Measurements from ENCODE around the gene STMN3. TPM values are rescaled to one million over a fixed set of nuclear protein-coding genes. Genes with fewer than 3 reads are reported as not detected.

The STMN3 gene
- total RNA-seq, 1 experiment from 2014 or later, result 15.8 TPM

GRCh38 chr20:63648895-63649589, 4.2 kb downstream of the STMN3 start:
- Histone ChIP-seq H3K27ac (ENCODE audit: low read length) (no peak overlapping the region), H4K20me1 (ENCODE audit: low read length) (no peaks in the 10 kb centered on the region), H3K36me3 (ENCODE audit: low read depth, low read length) (no peaks in the 10 kb centered on the region), H3K4me1 (ENCODE audit: insufficient read depth, low read length) (peaks cover 11% of the 10 kb centered on the region), H3K4me3 (ENCODE audit: low read length) (no peak overlapping the region), H3K9me3 (ENCODE audit: low read length) (no peaks in the 10 kb centered on the region), H3K4me2 (ENCODE audit: low read length) (no peak overlapping the region), H3K9me2 (replicated peaks; ENCODE audit: low read length) (no peaks in the 10 kb centered on the region), H2AFZ (ENCODE audit: low read length) (no peak overlapping the region), H3K27me3 (ENCODE audit: low read length) (peaks cover 14% of the 10 kb centered on the region), H3F3A (ENCODE audit: low read length, unreplicated experiment) (no peaks in the 10 kb centered on the region), H3K9ac (ENCODE audit: low read length) (no peak overlapping the region), H3K79me2 (ENCODE audit: low read length) (no peaks in the 10 kb centered on the region)
- ATAC-seq (no peak), DNase-seq (no peak)
- no TSS peak for BruUV-seq (replicated peaks)
- intact Hi-C loops (cut with micrococcal nuclease), result no loop called here
- no peak for TF ChIP-seq EZH2phosphoT487 (IDR thresholded peaks at IDR 0.05; ENCODE audit: borderline replicate concordance, low read length)
- no peak for TF ChIP-seq CTCF (conservative IDR thresholded peaks at IDR 0.05; ENCODE audit: low read depth, low read length)
- no peak for TF ChIP-seq EZH2 (IDR thresholded peaks at IDR 0.05; ENCODE audit: low read length, unreplicated experiment)
- ChIA-PET POLR2A (ENCODE audit: unreplicated experiment) (interaction anchor here (0.7 kb wide), 1 partner anchor 118 kb away, joined by 4 read pairs; no protein-coding TSS in a partner anchor), CTCF (no interaction called here)

GRCh38 chr20:63648190-63648589, 5.0 kb downstream of the STMN3 start:
- ATAC-seq (no peak), DNase-seq (no peak)
- no TSS peak for BruUV-seq (replicated peaks)
- H3K27ac ChIP-seq (ENCODE audit: low read length), result no peak overlapping the region
- TF ChIP-seq EZH2phosphoT487 (IDR thresholded peaks at IDR 0.05; ENCODE audit: borderline replicate concordance, low read length), result no peak
- no peak for TF ChIP-seq CTCF (conservative IDR thresholded peaks at IDR 0.05; ENCODE audit: low read depth, low read length)
- no peak for TF ChIP-seq EZH2 (IDR thresholded peaks at IDR 0.05; ENCODE audit: low read length, unreplicated experiment)
- H3K4me1 ChIP-seq (ENCODE audit: insufficient read depth, low read length), result peaks cover 11% of the 10 kb centered on the region
- H3K36me3 ChIP-seq (ENCODE audit: low read depth, low read length), result no peaks in the 10 kb centered on the region
- H4K20me1 ChIP-seq (ENCODE audit: low read length), result no peaks in the 10 kb centered on the region
- intact Hi-C loops (cut with micrococcal nuclease), result no loop called here
- H3K4me3 ChIP-seq (ENCODE audit: low read length), result no peak overlapping the region
- peaks cover 14% of the 10 kb centered on the region for H3K27me3 ChIP-seq (ENCODE audit: low read length)
- H3K79me2 ChIP-seq (ENCODE audit: low read length), result no peaks in the 10 kb centered on the region
- no peaks in the 10 kb centered on the region for H3K9me2 ChIP-seq (replicated peaks; ENCODE audit: low read length)
- no peaks in the 10 kb centered on the region for H3F3A ChIP-seq (ENCODE audit: low read length, unreplicated experiment)
- H3K9ac ChIP-seq (ENCODE audit: low read length), result no peak overlapping the region
- ChIA-PET POLR2A (ENCODE audit: unreplicated experiment) (no interaction called here), CTCF (no interaction called here)
- H3K9me3 ChIP-seq (ENCODE audit: low read length), result no peaks in the 10 kb centered on the region
- no peak overlapping the region for H2AFZ ChIP-seq (ENCODE audit: low read length)
- H3K4me2 ChIP-seq (ENCODE audit: low read length), result no peak overlapping the region

GRCh38 chr20:63645218-63645617, 8.0 kb downstream of the STMN3 start:
- H3K27me3 ChIP-seq (ENCODE audit: low read length), result no peaks in the 10 kb centered on the region
- DNase-seq (no peak), ATAC-seq (no peak)
- H3K36me3 ChIP-seq (ENCODE audit: low read depth, low read length), result no peaks in the 10 kb centered on the region
- no peak for TF ChIP-seq EZH2phosphoT487 (IDR thresholded peaks at IDR 0.05; ENCODE audit: borderline replicate concordance, low read length)
- TF ChIP-seq EZH2 (IDR thresholded peaks at IDR 0.05; ENCODE audit: low read length, unreplicated experiment), result no peak
- no peak for TF ChIP-seq CTCF (conservative IDR thresholded peaks at IDR 0.05; ENCODE audit: low read depth, low read length)
- H3K4me2 ChIP-seq (ENCODE audit: low read length), result no peak overlapping the region
- no peak overlapping the region for H2AFZ ChIP-seq (ENCODE audit: low read length)
- ChIA-PET POLR2A (ENCODE audit: unreplicated experiment) (no interaction called here), CTCF (no interaction called here)
- H3F3A ChIP-seq (ENCODE audit: low read length, unreplicated experiment), result no peaks in the 10 kb centered on the region
- H3K9me2 ChIP-seq (replicated peaks; ENCODE audit: low read length), result no peaks in the 10 kb centered on the region
- peaks cover 6% of the 10 kb centered on the region for H3K4me1 ChIP-seq (ENCODE audit: insufficient read depth, low read length)
- no peaks in the 10 kb centered on the region for H4K20me1 ChIP-seq (ENCODE audit: low read length)
- intact Hi-C loops (cut with micrococcal nuclease), result no loop called here
- H3K9ac ChIP-seq (ENCODE audit: low read length), result no peak overlapping the region
- no peaks in the 10 kb centered on the region for H3K9me3 ChIP-seq (ENCODE audit: low read length)
- no peak overlapping the region for H3K4me3 ChIP-seq (ENCODE audit: low read length)
- no peaks in the 10 kb centered on the region for H3K79me2 ChIP-seq (ENCODE audit: low read length)
- no TSS peak for BruUV-seq (replicated peaks)
- no peak overlapping the region for H3K27ac ChIP-seq (ENCODE audit: low read length)

Measured in PC-3 (cell line).